Measurements from ENCODE around the gene WBP11. TPM values are rescaled to one million over a fixed set of nuclear protein-coding genes. Genes with fewer than 3 reads are reported as not detected.
"Not testable (repeated sequence)": the region's sequence is repeated elsewhere in the genome, so short reads cannot be mapped to it uniquely, and the experiment has no call there.

Gene WBP11
- total RNA-seq, 1 donor from 2014 or later, result 54.6 TPM

- H3K36me3 Mint-ChIP-seq (ENCODE audit: unreplicated experiment), result no peaks in the 10 kb centered on the region
- no peaks in the 10 kb centered on the region for H3K27me3 Mint-ChIP-seq (ENCODE audit: unreplicated experiment)
- H3K9me3 Mint-ChIP-seq (ENCODE audit: unreplicated experiment), result no peaks in the 10 kb centered on the region
- no peaks in the 10 kb centered on the region for H3K4me1 Mint-ChIP-seq (ENCODE audit: low read depth, unreplicated experiment)
- peak; percentile 75 for TF ChIP-seq CTCF (IDR thresholded peaks at IDR 0.05; ENCODE audit: partially characterized antibody, unreplicated experiment)
- no peak overlapping the region for H3K27ac Mint-ChIP-seq (ENCODE audit: unreplicated experiment)
- no peak overlapping the region for H3K4me3 Mint-ChIP-seq (ENCODE audit: unreplicated experiment)
- DNase-seq, result peak; percentile 40
These were observed 46.7 kb downstream of the WBP11 start for GRCh38 chr12:14756334-14757143.

GRCh38 chr12:14751986-14752385 lies 51.3 kb downstream of the WBP11 start:
- Mint-ChIP-seq H3K9me3 (ENCODE audit: unreplicated experiment) (no peaks in the 10 kb centered on the region), H3K4me3 (ENCODE audit: unreplicated experiment) (no peak overlapping the region), H3K4me1 (ENCODE audit: low read depth, unreplicated experiment) (no peaks in the 10 kb centered on the region), H3K36me3 (ENCODE audit: unreplicated experiment) (peaks cover 4% of the 10 kb centered on the region), H3K27me3 (ENCODE audit: unreplicated experiment) (no peaks in the 10 kb centered on the region), H3K27ac (ENCODE audit: unreplicated experiment) (no peak overlapping the region)
- TF ChIP-seq CTCF (IDR thresholded peaks at IDR 0.05; ENCODE audit: partially characterized antibody, unreplicated experiment), result no peak
- DNase-seq, result no peak

- no peak overlapping the region for H3K27ac Mint-ChIP-seq (ENCODE audit: unreplicated experiment)
- peaks cover 2% of the 10 kb centered on the region for H3K9me3 Mint-ChIP-seq (ENCODE audit: unreplicated experiment)
- no peak overlapping the region for H3K4me3 Mint-ChIP-seq (ENCODE audit: unreplicated experiment)
- no peak for DNase-seq
- TF ChIP-seq CTCF (IDR thresholded peaks at IDR 0.05; ENCODE audit: partially characterized antibody, unreplicated experiment), result no peak
- H3K36me3 Mint-ChIP-seq (ENCODE audit: unreplicated experiment), result peaks cover 22% of the 10 kb centered on the region
- H3K4me1 Mint-ChIP-seq (ENCODE audit: low read depth, unreplicated experiment), result no peaks in the 10 kb centered on the region
- peaks cover 1% of the 10 kb centered on the region for H3K27me3 Mint-ChIP-seq (ENCODE audit: unreplicated experiment)
These were observed 60.2 kb downstream of the WBP11 start for GRCh38 chr12:14743061-14743460.

GRCh38 chr12:14741942-14742341 lies 61.3 kb downstream of the WBP11 start:
- Mint-ChIP-seq H3K27ac (ENCODE audit: unreplicated experiment) (no peak overlapping the region), H3K36me3 (ENCODE audit: unreplicated experiment) (peaks cover 18% of the 10 kb centered on the region), H3K9me3 (ENCODE audit: unreplicated experiment) (peaks cover 2% of the 10 kb centered on the region), H3K4me1 (ENCODE audit: low read depth, unreplicated experiment) (no peaks in the 10 kb centered on the region), H3K4me3 (ENCODE audit: unreplicated experiment) (no peak overlapping the region), H3K27me3 (ENCODE audit: unreplicated experiment) (peaks cover 1% of the 10 kb centered on the region)
- no peak for TF ChIP-seq CTCF (IDR thresholded peaks at IDR 0.05; ENCODE audit: partially characterized antibody, unreplicated experiment)
- DNase-seq, result no peak

- TF ChIP-seq CTCF (IDR thresholded peaks at IDR 0.05; ENCODE audit: partially characterized antibody, unreplicated experiment), result no peak
- Mint-ChIP-seq H3K9me3 (ENCODE audit: unreplicated experiment) (peaks cover 2% of the 10 kb centered on the region), H3K36me3 (ENCODE audit: unreplicated experiment) (peaks cover 18% of the 10 kb centered on the region), H3K4me1 (ENCODE audit: low read depth, unreplicated experiment) (no peaks in the 10 kb centered on the region), H3K4me3 (ENCODE audit: unreplicated experiment) (no peak overlapping the region), H3K27ac (ENCODE audit: unreplicated experiment) (no peak overlapping the region), H3K27me3 (ENCODE audit: unreplicated experiment) (no peaks in the 10 kb centered on the region)
- no peak for DNase-seq
These were observed 62.1 kb downstream of the WBP11 start for GRCh38 chr12:14741153-14741552.

GRCh38 chr12:14736441-14736840 lies 66.8 kb downstream of the WBP11 start:
- H3K4me3 Mint-ChIP-seq (ENCODE audit: unreplicated experiment); H3K9me3 Mint-ChIP-seq (ENCODE audit: unreplicated experiment); DNase-seq; H3K27me3 Mint-ChIP-seq (ENCODE audit: unreplicated experiment); H3K4me1 Mint-ChIP-seq (ENCODE audit: low read depth, unreplicated experiment); H3K36me3 Mint-ChIP-seq (ENCODE audit: unreplicated experiment); H3K27ac Mint-ChIP-seq (ENCODE audit: unreplicated experiment): not testable (repeated sequence)
